GM18867 (cell line): ENCODE results near the gene ABHD13.
"Not testable (repeated sequence)": the region's sequence is repeated elsewhere in the genome, so short reads cannot be mapped to it uniquely, and the experiment has no call there.

Experiments
- ATAC-seq: cut with Tn5 transposase; IDR thresholded peaks from one replicate; pipeline ENCODE4 v1.9.1; 2021; ENCODE audit warnings: mild to moderate bottlenecking, moderate library complexity; ENCODE audit not compliant: unreplicated experiment

ABHD13 gene

DNA sequence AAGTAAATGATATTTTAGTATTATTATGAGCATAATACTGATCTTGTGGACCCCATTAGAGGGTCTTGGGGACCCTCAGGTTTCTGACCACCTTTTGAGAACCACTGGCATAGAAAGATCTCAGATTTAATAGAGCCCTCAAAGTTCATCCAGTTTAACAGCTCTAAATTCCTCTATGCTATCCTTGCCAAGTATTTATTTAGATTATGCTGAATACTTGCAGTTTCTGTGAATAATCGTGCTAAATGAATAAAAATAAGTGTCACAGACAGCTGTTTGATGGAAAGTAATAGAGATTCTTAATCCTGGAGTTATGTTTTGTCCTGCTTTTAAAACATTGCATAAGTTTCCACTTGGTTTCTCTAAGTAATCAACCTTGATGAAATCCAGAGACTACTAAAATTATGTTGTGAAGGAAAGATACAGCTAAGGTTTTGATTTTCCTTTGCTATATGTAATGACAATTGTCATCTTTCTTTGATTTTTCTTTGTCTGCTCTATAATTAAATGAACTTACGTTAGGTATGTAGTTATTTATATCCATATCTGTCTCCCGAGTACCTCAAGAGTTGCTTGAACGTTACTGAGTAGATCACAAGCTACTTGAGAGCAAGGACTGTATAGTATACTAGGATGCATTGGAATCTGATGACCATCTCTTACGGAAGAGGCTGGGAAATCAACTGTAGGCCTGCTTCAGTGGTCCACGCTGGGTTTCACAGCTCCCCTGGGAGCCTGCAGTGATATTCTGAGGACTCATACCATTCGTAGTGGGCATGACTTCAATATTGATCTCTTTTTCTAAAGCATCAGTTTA lies 5.7 kb downstream of the ABHD13 start:
- no peak for ATAC-seq

DNA sequence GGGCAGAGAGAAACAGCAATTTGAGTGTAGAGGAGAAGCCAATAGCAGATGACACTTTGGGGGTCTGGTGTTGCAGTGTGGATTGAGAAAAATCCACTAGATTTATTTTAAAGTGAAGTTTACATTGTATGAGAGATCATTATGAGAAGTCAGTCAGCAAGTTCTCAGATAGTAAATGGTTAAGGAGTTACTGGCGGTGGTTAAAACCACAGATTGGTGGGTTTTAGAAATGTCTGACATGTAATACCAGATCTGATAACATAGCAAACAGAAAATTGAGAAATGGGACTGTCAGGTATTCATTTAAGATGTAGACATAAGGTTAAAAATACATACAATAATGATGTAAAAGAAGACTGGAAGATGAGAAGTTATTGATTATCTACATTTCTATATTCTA lies 7.2 kb downstream of the ABHD13 start:
- ATAC-seq = peak; percentile 59

DNA sequence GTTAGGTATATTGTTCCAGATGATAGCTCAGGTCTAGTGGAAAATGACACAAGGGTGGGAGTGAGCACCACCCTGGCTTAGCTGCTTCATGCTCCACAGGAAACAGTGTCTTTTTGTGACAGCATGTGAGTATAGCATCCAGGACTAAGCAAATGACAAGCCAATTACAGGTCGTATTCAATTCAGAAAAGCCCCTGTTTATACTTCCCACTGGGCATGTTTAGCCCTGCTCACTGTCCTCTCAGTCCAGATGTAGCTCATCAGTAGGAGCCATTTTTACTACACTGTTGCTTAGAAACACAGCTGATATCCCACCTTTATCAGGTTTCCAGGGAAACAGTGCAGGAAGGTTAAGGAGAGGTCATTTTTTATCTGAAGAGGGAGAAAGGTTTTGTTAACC lies 8.0 kb downstream of the ABHD13 start:
- ATAC-seq = peak; percentile 33

DNA sequence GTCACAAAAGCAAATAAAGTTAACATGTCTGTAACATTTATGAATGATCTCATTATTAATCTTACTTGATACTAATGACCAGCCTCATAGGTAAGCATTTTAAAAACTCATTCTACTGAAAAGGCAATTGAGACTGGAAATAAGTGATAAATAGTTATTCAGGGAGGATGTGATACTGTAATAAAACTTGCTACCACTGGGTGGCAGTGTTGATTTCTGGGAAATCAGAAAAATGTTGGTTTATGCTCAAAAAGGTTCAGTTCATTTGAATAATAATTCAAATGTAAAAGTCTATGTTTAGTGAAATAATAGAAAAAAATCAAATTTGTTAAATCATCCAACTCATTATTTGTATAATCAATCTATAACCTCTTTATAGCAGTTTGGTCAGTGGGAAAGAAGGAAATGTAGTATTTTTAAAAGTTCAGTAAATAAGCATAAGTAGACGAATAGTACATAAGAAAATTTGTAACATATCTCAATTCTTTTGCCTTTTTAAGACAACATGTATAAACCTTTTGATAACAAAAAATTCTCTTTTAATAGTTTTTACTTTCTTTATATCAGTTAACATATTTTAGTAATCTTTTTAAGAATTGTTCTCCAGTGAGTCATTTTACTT lies 9.6 kb downstream of the ABHD13 start:
- ATAC-seq = peak; percentile 45

DNA sequence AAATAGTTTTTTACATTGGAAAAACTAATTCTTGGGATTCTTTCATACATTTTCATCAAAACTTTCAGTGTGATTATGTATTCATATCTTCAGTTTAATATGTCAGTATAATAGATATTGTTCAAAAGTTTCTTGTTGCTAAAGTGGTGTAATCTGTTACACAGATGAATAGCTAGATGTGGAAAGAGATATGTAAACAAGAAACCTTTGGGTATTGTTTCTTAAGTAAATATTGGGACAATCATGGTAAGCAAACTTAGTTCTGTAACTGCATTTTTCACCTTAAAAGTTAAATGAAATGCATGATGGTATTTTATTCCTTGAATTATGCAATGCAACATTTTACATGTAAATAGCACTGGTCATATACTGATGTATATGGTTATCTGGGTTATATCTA lies 12.2 kb downstream of the ABHD13 start:
- no peak for ATAC-seq

DNA sequence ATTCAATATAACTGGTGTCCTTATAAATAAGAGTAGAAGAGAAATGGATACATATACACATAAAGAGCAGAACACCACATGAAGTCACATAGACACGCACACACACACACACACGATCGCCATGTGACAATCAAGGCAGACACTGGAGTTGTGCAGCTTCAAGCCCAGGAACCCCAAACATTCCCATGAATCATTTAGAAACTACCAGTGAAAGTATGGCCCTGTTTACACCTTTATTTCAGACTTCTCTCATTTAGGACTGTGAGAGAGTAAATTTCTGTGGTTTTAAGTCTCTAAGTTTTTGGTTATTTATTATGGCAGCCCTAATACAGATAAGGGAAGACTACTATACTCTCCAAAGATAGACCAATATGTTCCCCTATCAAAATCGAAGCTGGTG lies 31.0 kb downstream of the ABHD13 start:
- no peak for ATAC-seq

DNA sequence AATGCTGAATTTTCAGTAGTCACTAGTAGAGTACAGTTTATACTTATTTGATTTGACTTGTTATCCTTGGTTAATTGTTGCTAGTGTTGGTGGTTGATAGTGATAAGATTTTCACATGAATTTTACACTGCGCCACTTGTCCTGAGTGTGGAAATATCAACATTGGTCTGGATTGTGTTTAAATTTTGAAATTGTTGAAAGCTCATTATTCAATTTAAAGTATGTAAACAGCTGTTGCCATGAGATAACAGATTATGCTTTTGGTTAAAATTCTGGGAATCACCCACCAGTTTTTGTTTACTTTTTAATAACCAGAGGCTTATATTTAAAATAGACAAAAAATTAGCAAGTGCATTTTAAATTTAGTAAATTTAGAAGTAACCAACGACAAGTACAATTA lies 39.1 kb downstream of the ABHD13 start:
- no peak for ATAC-seq

DNA sequence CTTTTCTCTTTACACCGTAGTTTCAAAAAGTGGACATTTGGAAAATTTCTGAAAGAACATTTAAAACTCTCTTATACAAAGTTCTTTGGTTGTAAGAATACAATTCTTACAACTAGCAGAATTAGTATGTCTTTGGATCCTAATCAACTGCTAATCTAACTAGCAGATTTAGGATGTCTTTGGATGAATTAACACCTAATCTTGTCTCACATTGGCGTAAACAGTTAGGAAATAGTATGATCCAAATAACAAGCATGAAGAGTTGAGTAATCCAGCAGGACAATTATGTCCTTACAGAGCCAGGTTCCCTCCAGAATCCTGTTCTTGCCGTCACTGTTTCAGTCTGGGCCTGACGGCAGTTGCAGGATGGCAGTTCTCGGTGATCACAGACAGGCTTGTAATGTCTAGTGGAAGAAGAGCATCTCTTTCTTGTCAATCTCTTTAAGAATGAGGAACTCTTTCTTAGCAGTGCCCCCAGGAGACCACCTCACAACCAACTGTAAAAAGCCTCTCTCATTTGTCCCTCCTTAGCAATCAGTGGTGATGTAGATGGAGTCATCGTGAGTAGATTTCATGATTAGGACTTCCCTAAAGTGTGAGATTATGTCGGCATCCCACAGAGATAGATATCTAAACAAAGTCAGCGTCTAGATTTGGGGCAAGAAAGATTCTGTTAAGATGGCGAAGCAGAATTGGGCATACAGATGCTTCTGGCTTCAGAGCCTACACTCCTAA lies 45.6 kb downstream of the ABHD13 start:
- ATAC-seq = no peak

DNA sequence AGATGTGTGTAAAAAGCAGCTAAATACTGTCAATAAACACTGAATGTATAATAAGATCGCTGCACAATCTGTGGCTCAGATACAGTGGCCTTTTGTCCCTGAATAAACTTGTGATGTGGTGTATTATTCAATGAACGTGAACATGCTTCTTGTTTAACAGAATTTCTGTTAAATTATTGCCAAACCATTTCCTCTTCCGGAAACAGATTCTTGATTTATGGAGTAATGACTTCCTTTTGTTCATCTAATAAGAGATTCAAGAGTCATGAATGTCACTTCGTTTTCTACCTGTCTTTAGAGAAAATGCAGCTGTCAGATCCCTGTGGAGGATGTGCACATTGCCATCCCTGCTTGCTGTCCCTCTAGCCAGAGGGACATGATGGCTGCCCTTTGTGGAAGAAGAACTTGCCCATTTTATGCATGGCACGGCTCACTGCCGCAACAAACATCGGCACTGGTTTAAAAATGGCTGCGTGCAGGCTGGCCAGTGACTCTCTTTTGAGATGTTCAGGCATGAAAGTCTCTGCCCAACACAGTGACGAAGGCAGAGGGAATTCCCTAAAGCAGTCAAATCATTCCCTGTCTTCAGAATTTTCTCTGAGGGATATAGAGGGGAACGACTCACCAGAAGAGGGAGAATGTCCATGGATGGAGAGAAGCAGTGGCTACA lies 48.3 kb downstream of the ABHD13 start:
- ATAC-seq = no peak

DNA sequence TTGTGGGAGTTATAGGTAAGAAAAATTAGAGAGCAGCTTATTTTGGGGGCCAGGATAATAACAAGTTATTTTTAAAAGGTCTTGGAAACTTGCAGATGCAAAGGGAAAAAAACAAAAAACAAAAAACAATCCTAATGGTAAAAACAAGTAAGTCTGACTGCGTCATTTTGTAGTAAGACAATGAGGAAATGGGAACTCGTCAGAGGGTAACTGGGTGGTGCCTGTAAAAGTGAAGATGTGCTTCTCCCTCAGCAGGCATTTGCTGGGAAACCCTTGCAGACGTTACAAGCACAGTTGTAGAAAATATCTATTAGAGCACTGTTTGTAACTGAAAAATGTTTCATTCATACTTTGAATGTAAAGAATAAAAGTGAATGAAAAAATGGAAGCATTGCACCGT lies 49.2 kb downstream of the ABHD13 start:
- ATAC-seq = no peak

DNA sequence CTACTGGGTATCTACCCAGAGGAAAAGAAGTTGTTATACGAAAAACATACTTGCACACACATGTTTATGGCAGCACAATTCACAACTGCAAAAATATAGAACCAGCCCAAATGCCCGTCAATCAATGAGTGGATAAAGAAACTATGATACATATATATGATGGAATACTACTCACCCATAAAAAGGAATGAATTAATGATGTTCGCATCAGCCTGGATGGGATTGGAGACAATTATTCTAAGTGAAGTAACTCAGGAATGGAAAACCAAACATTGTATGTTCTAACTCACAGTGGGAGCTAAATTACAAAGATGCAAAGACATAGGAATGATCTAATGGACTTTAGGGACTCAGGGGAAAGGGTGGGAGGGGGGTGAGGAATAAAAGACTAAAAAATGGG lies 49.7 kb downstream of the ABHD13 start:
- ATAC-seq = not testable (repeated sequence)

DNA sequence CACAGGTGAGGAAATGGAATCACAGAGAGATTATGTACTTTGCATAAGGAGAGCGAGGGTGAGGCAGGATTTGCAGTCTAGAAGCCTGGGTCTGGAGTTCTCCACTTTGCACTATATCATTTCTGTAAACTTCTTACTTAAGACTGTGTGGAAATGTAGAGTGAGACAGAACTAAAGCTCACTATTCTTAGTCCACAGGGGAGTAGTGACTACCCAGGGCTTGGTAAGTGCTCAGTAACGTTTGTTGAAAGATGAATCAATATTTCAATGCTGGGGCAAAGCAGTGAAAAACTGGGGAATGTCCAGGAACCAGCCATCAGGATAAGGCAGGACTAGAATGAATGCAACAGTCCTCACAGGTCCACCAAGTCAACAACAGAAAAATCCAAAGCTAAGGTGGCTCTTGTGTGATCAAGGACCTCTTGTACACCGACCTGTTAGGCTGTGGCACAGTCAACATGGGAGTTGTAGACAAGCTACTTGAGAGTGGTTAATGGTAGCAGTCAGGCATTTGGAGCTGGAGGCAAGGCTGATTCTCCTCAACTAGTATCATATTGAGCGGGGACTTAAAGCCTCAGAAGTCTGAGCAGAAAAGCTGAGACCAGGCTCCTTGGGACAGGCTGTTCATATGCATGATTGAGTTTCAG lies 50.4 kb downstream of the ABHD13 start:
- ATAC-seq = no peak

DNA sequence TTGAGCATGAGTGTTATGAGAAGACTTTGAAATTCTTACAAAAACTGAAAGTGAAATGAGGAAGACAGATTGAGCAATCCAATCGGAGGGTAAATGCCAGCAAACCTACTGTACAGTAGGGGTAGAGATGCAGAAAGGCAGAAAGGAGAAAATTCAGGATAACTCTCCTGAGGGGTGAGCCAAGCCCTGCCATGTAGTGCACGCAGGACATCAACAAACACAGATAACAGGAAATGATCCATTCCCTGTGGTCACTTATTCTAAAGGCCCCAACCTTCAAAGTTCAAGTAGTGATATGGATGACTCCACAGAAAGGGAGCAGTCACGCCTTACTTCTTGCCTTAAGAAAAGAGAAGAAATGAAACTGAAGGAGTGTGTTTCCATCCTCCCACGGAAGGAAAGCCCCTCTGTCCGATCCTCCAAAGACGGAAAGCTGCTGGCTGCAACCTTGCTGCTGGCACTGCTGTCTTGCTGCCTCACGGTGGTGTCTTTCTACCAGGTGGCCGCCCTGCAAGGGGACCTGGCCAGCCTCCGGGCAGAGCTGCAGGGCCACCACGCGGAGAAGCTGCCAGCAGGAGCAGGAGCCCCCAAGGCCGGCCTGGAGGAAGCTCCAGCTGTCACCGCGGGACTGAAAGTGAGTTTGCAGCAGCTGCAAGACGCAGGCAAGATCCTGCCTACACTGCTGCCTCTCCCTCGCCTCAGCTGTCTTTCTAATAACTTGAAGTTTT lies 51.6 kb downstream of the ABHD13 start, which contains the start of gene TNFSF13B:
Gene TNFSF13B, plus strand, starts transcription at position 118 of the 728 bp plus-strand sequence. Its CDS starts 178 bp downstream, at position 296.
- peak; percentile 82 for ATAC-seq

DNA sequence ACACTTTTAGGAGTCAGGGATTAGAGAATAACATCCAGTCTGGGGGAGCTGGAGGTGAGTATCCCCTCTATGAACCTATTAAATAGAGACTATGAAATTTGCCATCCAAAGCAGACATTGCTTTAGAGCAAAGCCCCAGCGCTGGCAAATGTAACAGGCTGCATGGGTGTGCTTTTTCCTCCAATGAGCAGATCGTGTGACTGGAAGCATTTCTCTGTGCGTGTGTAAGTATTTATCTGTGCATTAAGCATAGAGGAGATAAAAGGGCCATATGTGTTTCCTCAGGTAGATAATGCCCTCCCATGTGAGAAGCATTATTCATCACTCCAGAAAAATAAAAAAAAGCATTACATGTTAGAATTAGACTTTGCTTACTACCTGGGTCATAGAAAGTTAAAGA lies 52.2 kb downstream of the ABHD13 start:
- peak; percentile 19 for ATAC-seq

DNA sequence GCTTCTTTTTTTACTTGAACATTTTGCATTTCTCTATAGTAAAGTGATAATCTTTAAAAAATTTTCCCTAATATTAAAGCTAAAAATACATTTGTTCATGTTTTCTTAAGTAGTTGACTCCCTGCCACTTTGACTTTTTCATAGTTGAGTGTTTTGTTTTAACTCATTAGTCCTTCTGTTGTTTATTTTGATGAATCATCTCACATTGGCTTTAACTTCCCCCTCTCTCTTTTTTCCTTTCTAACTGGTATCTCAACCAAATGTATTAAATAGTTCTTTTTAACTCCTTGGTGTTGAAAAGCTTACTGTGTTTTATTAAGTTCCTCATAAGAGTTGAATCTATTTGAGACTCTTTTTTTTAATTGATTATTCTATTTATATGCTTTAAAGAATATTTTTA lies 54.1 kb downstream of the ABHD13 start:
- ATAC-seq = no peak

DNA sequence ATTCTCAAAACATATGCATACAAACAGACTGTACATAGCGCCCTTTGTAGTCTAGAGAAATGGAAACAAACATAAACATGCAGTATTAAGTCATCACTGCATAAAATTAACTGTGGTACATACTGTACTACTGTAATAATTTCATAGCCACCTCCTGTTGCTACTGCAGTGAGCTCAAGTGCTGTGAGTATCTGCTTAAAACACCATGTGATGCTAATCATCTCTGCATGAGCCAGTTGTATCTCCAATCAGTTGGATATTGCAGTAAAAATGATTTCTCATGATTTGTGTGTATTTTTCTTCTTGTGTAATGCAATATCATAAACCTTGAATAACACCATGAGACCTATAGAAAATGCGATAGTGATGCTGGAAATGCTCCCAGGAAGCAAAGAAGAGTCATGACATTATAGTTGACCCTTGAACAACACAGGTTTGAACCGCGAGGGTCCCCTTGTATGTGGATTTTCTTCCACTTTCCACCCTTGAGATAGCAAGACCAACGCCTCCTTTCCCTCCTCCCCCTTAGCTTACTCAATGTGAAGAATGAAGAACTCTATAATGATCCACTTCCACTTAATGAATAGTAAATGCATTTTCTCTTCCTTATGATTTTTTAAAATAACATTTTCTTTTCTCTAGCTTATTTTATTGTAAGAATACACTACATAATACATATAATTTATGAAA lies 55.4 kb downstream of the ABHD13 start:
- ATAC-seq = no peak

DNA sequence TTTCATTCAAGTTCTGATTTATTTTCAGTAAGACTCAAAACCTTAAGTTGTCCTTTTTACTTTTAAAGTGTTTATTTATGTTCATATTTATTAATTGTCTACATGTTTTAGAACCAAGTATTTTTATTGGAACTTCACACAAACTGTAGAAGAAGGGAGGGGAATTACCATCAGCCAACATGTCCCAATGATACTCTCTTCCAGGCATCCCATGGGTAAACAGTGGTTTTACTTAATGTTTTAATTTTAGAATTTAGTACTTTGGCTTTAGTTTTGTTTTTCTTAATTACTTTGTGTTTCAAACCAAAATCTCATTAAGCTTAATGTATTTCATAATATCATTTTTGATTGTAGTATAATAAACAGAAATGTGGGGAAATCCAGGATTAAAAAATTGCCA lies 56.5 kb downstream of the ABHD13 start:
- ATAC-seq = no peak

DNA sequence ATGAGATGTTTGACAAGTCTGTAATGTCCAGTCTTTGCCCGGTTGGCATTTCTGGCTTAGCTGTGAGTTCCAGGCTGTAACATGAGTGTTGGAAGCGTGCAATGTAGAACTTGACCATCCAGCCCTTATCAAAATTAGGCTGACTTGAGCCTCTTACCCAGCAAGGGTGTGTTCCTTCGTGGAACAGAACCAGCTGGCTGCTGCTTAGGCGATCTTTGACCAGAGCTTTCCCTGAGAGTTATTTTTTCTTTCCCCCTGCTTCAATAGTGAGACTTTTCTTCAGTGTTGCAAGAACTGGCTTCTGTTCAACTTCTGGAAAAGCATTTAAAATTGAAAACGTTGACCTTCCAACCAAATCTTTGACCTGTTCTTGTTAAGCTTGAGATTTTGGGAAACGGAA lies 57.9 kb downstream of the ABHD13 start:
- ATAC-seq = no peak

DNA sequence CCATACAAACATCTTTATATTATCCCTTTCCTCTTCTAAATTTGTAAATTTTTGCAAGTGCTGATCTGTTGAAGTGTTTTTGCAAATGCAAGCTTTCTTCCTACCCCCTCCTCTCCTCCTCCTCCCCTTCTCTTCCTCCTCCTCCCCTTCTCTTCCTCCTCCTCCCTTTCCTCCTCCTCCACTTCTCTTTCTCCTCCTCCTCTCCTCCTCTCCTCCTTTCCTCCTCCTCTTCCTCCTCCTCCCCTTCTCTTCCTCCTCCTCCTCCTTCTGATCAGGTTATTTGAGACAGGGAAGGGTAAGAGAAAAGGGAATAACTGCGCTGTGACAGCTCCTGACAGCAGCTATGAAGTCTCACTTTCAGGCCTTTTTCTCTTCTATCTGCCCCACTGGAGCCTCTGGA lies 60.3 kb downstream of the ABHD13 start:
- ATAC-seq = no peak

DNA sequence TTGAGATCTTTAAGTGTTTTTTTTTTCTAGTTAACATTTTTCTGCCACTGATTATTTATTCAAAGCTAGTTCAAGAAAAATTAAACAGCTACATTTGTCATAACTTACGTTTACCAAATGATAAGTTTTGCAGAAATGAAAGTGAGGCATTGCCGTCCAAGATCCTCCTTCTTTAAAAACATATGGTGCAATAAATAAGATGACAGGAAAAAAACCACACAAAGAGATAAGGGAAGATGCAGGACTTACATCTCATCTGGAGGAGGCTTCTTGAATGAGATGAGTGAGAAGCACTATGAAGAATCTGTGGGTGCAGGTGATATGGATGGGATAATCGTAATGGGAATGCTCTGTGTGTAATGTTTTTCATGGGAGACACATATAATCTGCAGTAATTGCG lies 63.7 kb downstream of the ABHD13 start:
- ATAC-seq = no peak
